ENCODE data around the gene TTF1.

The TTF1 gene

GRCh38 chr9:132348676-132349075 lies 58.0 kb downstream of the TTF1 start:
- ATAC-seq (replicated peaks) (no peak), DNase-seq (no peak)
- Mint-ChIP-seq H3K4me3 (peak overlapping the region in 1 of 2 donors; percentile 67), H3K36me3 (ENCODE audit: insufficient read depth) (peaks cover 85% of the 10 kb centered on the region), H3K4me1 (ENCODE audit: low read depth in 2 of 2) (peaks cover 33 to 39% of the 10 kb centered on the region in 2 donors), H3K9me3 (no peaks in the 10 kb centered on the region), H3K27me3 (no peaks in the 10 kb centered on the region), H3K27ac (peak overlapping the region; percentile 88 to 98)

- Mint-ChIP-seq H3K4me3 (no peak overlapping the region), H3K27ac (peak overlapping the region in 1 of 2 donors; percentile 38), H3K9me3 (no peaks in the 10 kb centered on the region), H3K27me3 (no peaks in the 10 kb centered on the region), H3K4me1 (ENCODE audit: low read depth in 2 of 2) (peaks cover 13 to 21% of the 10 kb centered on the region in 2 donors), H3K36me3 (ENCODE audit: insufficient read depth) (peaks cover 92% of the 10 kb centered on the region)
- ATAC-seq (replicated peaks) (no peak), DNase-seq (no peak)
Observed at GRCh38 chr9:132346177-132346576, 60.5 kb downstream of the TTF1 start.

GRCh38 chr9:132341177-132341840 lies 65.3 kb downstream of the TTF1 start:
- Mint-ChIP-seq H3K4me1 (ENCODE audit: low read depth in 2 of 2) (peaks cover 4 to 24% of the 10 kb centered on the region in 2 donors), H3K36me3 (ENCODE audit: insufficient read depth) (peaks cover 99% of the 10 kb centered on the region), H3K4me3 (no peak overlapping the region), H3K27me3 (no peaks in the 10 kb centered on the region), H3K9me3 (no peaks in the 10 kb centered on the region), H3K27ac (peak overlapping the region; percentile 32 to 77)
- ATAC-seq (replicated peaks) (no peak), DNase-seq (no peak)

- Mint-ChIP-seq H3K4me3 (no peak overlapping the region), H3K36me3 (ENCODE audit: insufficient read depth) (peaks cover 98% of the 10 kb centered on the region), H3K27ac (no peak overlapping the region), H3K9me3 (no peaks in the 10 kb centered on the region), H3K27me3 (no peaks in the 10 kb centered on the region), H3K4me1 (ENCODE audit: low read depth in 2 of 2) (peaks cover 3 to 26% of the 10 kb centered on the region in 2 donors)
- ATAC-seq (replicated peaks), result no peak
- no peak for DNase-seq
Observed at GRCh38 chr9:132334364-132334763, 72.3 kb downstream of the TTF1 start.

- DNase-seq, result no peak
- ATAC-seq (replicated peaks), result no peak
- H3K4me3 Mint-ChIP-seq, result no peak overlapping the region
- no peak overlapping the region for H3K27ac Mint-ChIP-seq
- peaks cover 98% of the 10 kb centered on the region for H3K36me3 Mint-ChIP-seq (ENCODE audit: insufficient read depth)
- H3K4me1 Mint-ChIP-seq (ENCODE audit: low read depth in 2 of 2), result peaks cover 4 to 28% of the 10 kb centered on the region in 2 donors
- no peaks in the 10 kb centered on the region for H3K27me3 Mint-ChIP-seq
- no peaks in the 10 kb centered on the region for H3K9me3 Mint-ChIP-seq
Observed at GRCh38 chr9:132333556-132333955, 73.1 kb downstream of the TTF1 start.

GRCh38 chr9:132328580-132328979 lies 78.1 kb downstream of the TTF1 start:
- Mint-ChIP-seq H3K9me3 (no peaks in the 10 kb centered on the region), H3K36me3 (ENCODE audit: insufficient read depth) (peaks cover 72% of the 10 kb centered on the region), H3K4me3 (no peak overlapping the region), H3K4me1 (ENCODE audit: low read depth in 2 of 2) (peaks cover 18 to 49% of the 10 kb centered on the region in 2 donors), H3K27ac (peak overlapping the region; percentile 11 to 64), H3K27me3 (no peaks in the 10 kb centered on the region)
- DNase-seq (no peak), ATAC-seq (replicated peaks) (no peak)

- ATAC-seq (replicated peaks) (no peak), DNase-seq (no peak)
- no peak overlapping the region for H3K4me3 Mint-ChIP-seq
- peaks cover 69% of the 10 kb centered on the region for H3K36me3 Mint-ChIP-seq (ENCODE audit: insufficient read depth)
- peaks cover 21 to 56% of the 10 kb centered on the region in 2 donors for H3K4me1 Mint-ChIP-seq (ENCODE audit: low read depth in 2 of 2)
- H3K27me3 Mint-ChIP-seq, result no peaks in the 10 kb centered on the region
- H3K9me3 Mint-ChIP-seq, result no peaks in the 10 kb centered on the region
- H3K27ac Mint-ChIP-seq, result peak overlapping the region; percentile 11 to 54
Observed at GRCh38 chr9:132327537-132327936, 79.1 kb downstream of the TTF1 start.
